ENCODE data around the gene NECAB3. TPM values are rescaled to one million over a fixed set of nuclear protein-coding genes. Genes with fewer than 3 reads are reported as not detected.
"Not testable (repeated sequence)": the region's sequence is repeated elsewhere in the genome, so short reads cannot be mapped to it uniquely, and the experiment has no call there.

The NECAB3 gene
- total and polyA plus RNA-seq, 3 experiments from 2014 or later = 2.7 to 20.6 (median 19.0) TPM

- H3K36me3 Mint-ChIP-seq = peaks cover 4 to 74% (median 23%) of the 10 kb centered on the region in 3 donors
- DNase-seq = no peak
- Histone ChIP-seq H3K4me1 (ENCODE audit: insufficient read depth, low read length) (no peaks in the 10 kb centered on the region), H3K9me3 (ENCODE audit: low read length) (no peaks in the 10 kb centered on the region), H3K36me3 (ENCODE audit: insufficient read depth, low read length) (peaks cover 25% of the 10 kb centered on the region), H3K27me3 (ENCODE audit: insufficient read depth, low read length, poor library complexity, severe bottlenecking) (no peaks in the 10 kb centered on the region), H3K4me3 (ENCODE audit: low read length) (no peak overlapping the region), H3K27ac (ENCODE audit: low read depth, low read length) (no peak overlapping the region)
- no peak overlapping the region for H3K4me3 Mint-ChIP-seq
- no peaks in the 10 kb centered on the region for H3K9me3 Mint-ChIP-seq
- POLR2A ChIA-PET = interaction anchor here (0.6 kb wide), 1 partner anchor 134 kb away, joined by 8 read pairs; no protein-coding TSS in a partner anchor
- peaks cover 7 to 9% (median 8%) of the 10 kb centered on the region in 3 donors for H3K4me1 Mint-ChIP-seq
- H3K27ac Mint-ChIP-seq = peak overlapping the region in 5 of 8 donors; percentile 15 to 81 (median 51)
- CTCF ChIA-PET = interaction anchor here (1.0 kb wide), 1 partner anchor 10 kb away, joined by 3 read pairs; no protein-coding TSS in a partner anchor
- H3K27me3 Mint-ChIP-seq = no peaks in the 10 kb centered on the region
These were observed 37.5 kb downstream of the NECAB3 start for GRCh38 chr20:33636776-33637175.

GRCh38 chr20:33635341-33635740 lies 38.9 kb downstream of the NECAB3 start:
- no peak for DNase-seq
- POLR2A ChIA-PET = no interaction called here
- H3K27ac Mint-ChIP-seq = peak overlapping the region in 2 of 8 donors; percentile 47 to 82
- H3K36me3 Mint-ChIP-seq = peaks cover 8 to 75% (median 29%) of the 10 kb centered on the region in 3 donors
- CTCF ChIA-PET = interaction anchor here (0.7 kb wide), 1 partner anchor 145 kb away, joined by 3 read pairs; the partner anchor contains the start of gene CBFA2T2
- no peaks in the 10 kb centered on the region for H3K27me3 Mint-ChIP-seq
- Histone ChIP-seq H3K4me1 (ENCODE audit: insufficient read depth, low read length) (no peaks in the 10 kb centered on the region), H3K4me3 (ENCODE audit: low read length) (no peak overlapping the region), H3K36me3 (ENCODE audit: insufficient read depth, low read length) (peaks cover 28% of the 10 kb centered on the region), H3K27ac (ENCODE audit: low read depth, low read length) (no peak overlapping the region), H3K9me3 (ENCODE audit: low read length) (no peaks in the 10 kb centered on the region), H3K27me3 (ENCODE audit: insufficient read depth, low read length, poor library complexity, severe bottlenecking) (no peaks in the 10 kb centered on the region)
- no peak overlapping the region for H3K4me3 Mint-ChIP-seq
- no peaks in the 10 kb centered on the region for H3K9me3 Mint-ChIP-seq
- H3K4me1 Mint-ChIP-seq = peaks cover 8 to 11% (median 9%) of the 10 kb centered on the region in 3 donors

GRCh38 chr20:33631910-33632309 lies 42.3 kb downstream of the NECAB3 start:
- H3K4me1 ChIP-seq (ENCODE audit: insufficient read depth, low read length); H3K9me3 Mint-ChIP-seq; H3K4me3 ChIP-seq (ENCODE audit: low read length); H3K9me3 ChIP-seq (ENCODE audit: low read length); H3K27ac Mint-ChIP-seq; H3K27me3 Mint-ChIP-seq; POLR2A ChIA-PET; H3K27me3 ChIP-seq (ENCODE audit: insufficient read depth, low read length, poor library complexity, severe bottlenecking); H3K4me3 Mint-ChIP-seq; H3K27ac ChIP-seq (ENCODE audit: low read depth, low read length); DNase-seq: not testable (repeated sequence)
- Mint-ChIP-seq H3K36me3 (peaks cover 26 to 78% (median 32%) of the 10 kb centered on the region in 3 donors), H3K4me1 (peaks cover 8 to 16% (median 9%) of the 10 kb centered on the region in 3 donors)
- peaks cover 34% of the 10 kb centered on the region for H3K36me3 ChIP-seq (ENCODE audit: insufficient read depth, low read length)
- CTCF ChIA-PET = interaction anchor here (1.4 kb wide), 1 partner anchor 36 kb away, joined by 5 read pairs; no protein-coding TSS in a partner anchor

- no peaks in the 10 kb centered on the region for H3K27me3 Mint-ChIP-seq
- POLR2A ChIA-PET = no interaction called here
These were observed 43.7 kb downstream of the NECAB3 start for GRCh38 chr20:33630507-33630906.

GRCh38 chr20:33629979-33630378 lies 44.2 kb downstream of the NECAB3 start:
- H3K27me3 Mint-ChIP-seq = no peaks in the 10 kb centered on the region
- peaks cover 18 to 35% (median 26%) of the 10 kb centered on the region in 3 donors for H3K4me1 Mint-ChIP-seq
- Histone ChIP-seq H3K27ac (ENCODE audit: low read depth, low read length) (no peak overlapping the region), H3K36me3 (ENCODE audit: insufficient read depth, low read length) (peaks cover 30% of the 10 kb centered on the region), H3K9me3 (ENCODE audit: low read length) (no peaks in the 10 kb centered on the region), H3K4me1 (ENCODE audit: insufficient read depth, low read length) (peaks cover 4% of the 10 kb centered on the region), H3K4me3 (ENCODE audit: low read length) (no peak overlapping the region), H3K27me3 (ENCODE audit: insufficient read depth, low read length, poor library complexity, severe bottlenecking) (no peaks in the 10 kb centered on the region)
- peak overlapping the region in 4 of 8 donors; percentile 37 to 76 (median 51) for H3K27ac Mint-ChIP-seq
- POLR2A ChIA-PET = no interaction called here
- peaks cover 28 to 84% (median 33%) of the 10 kb centered on the region in 3 donors for H3K36me3 Mint-ChIP-seq
- CTCF ChIA-PET = no interaction called here
- no peaks in the 10 kb centered on the region for H3K9me3 Mint-ChIP-seq
- DNase-seq = no peak
- no peak overlapping the region for H3K4me3 Mint-ChIP-seq

More at GRCh38 chr20:33630507-33630906, 43.7 kb downstream of the NECAB3 start:
- Mint-ChIP-seq H3K36me3 (peaks cover 28 to 81% (median 33%) of the 10 kb centered on the region in 3 donors), H3K9me3 (no peaks in the 10 kb centered on the region), H3K4me1 (peaks cover 13 to 30% (median 21%) of the 10 kb centered on the region in 3 donors), H3K27ac (peak overlapping the region in 4 of 8 donors; percentile 29 to 76 (median 35)), H3K4me3 (no peak overlapping the region)
- no peaks in the 10 kb centered on the region for H3K27me3 ChIP-seq (ENCODE audit: insufficient read depth, low read length, poor library complexity, severe bottlenecking)
- no peak overlapping the region for H3K4me3 ChIP-seq (ENCODE audit: low read length)
- CTCF ChIA-PET = no interaction called here
- H3K27ac ChIP-seq (ENCODE audit: low read depth, low read length) = no peak overlapping the region
- no peaks in the 10 kb centered on the region for H3K9me3 ChIP-seq (ENCODE audit: low read length)
- no peak for DNase-seq
- no peaks in the 10 kb centered on the region for H3K4me1 ChIP-seq (ENCODE audit: insufficient read depth, low read length)
- H3K36me3 ChIP-seq (ENCODE audit: insufficient read depth, low read length) = peaks cover 30% of the 10 kb centered on the region

GRCh38 chr20:33629533-33629932 lies 44.7 kb downstream of the NECAB3 start:
- no peaks in the 10 kb centered on the region for H3K27me3 ChIP-seq (ENCODE audit: insufficient read depth, low read length, poor library complexity, severe bottlenecking)
- ChIA-PET CTCF (no interaction called here), POLR2A (no interaction called here)
- Mint-ChIP-seq H3K27ac (peak overlapping the region in 4 of 8 donors; percentile 5 to 51 (median 44)), H3K9me3 (no peaks in the 10 kb centered on the region), H3K36me3 (peaks cover 31 to 83% (median 34%) of the 10 kb centered on the region in 3 donors), H3K4me3 (no peak overlapping the region), H3K4me1 (peaks cover 20 to 40% (median 31%) of the 10 kb centered on the region in 3 donors), H3K27me3 (no peaks in the 10 kb centered on the region)
- H3K27ac ChIP-seq (ENCODE audit: low read depth, low read length) = no peak overlapping the region
- DNase-seq = no peak
- no peak overlapping the region for H3K4me3 ChIP-seq (ENCODE audit: low read length)
- no peaks in the 10 kb centered on the region for H3K9me3 ChIP-seq (ENCODE audit: low read length)
- H3K36me3 ChIP-seq (ENCODE audit: insufficient read depth, low read length) = peaks cover 30% of the 10 kb centered on the region
- H3K4me1 ChIP-seq (ENCODE audit: insufficient read depth, low read length) = peaks cover 9% of the 10 kb centered on the region

GRCh38 chr20:33627577-33628216 lies 46.5 kb downstream of the NECAB3 start:
- H3K4me1 Mint-ChIP-seq = peaks cover 30 to 51% (median 39%) of the 10 kb centered on the region in 3 donors
- ChIA-PET CTCF (interaction anchor here (1.4 kb wide), 1 partner anchor 9 kb away, joined by 3 read pairs; no protein-coding TSS in a partner anchor), POLR2A (no interaction called here)
- H3K4me3 Mint-ChIP-seq = no peak overlapping the region
- no peaks in the 10 kb centered on the region for H3K9me3 Mint-ChIP-seq
- H3K36me3 ChIP-seq (ENCODE audit: insufficient read depth, low read length) = peaks cover 36% of the 10 kb centered on the region
- H3K27ac ChIP-seq (ENCODE audit: low read depth, low read length) = no peak overlapping the region
- H3K36me3 Mint-ChIP-seq = peaks cover 35 to 89% (median 39%) of the 10 kb centered on the region in 3 donors
- no peaks in the 10 kb centered on the region for H3K27me3 ChIP-seq (ENCODE audit: insufficient read depth, low read length, poor library complexity, severe bottlenecking)
- no peaks in the 10 kb centered on the region for H3K9me3 ChIP-seq (ENCODE audit: low read length)
- peak overlapping the region in 4 of 8 donors; percentile 33 to 94 (median 58) for H3K27ac Mint-ChIP-seq
- H3K27me3 Mint-ChIP-seq = no peaks in the 10 kb centered on the region
- peaks cover 26% of the 10 kb centered on the region for H3K4me1 ChIP-seq (ENCODE audit: insufficient read depth, low read length)
- H3K4me3 ChIP-seq (ENCODE audit: low read length) = no peak overlapping the region
- DNase-seq = no peak

- Histone ChIP-seq H3K27me3 (ENCODE audit: insufficient read depth, low read length, poor library complexity, severe bottlenecking) (no peaks in the 10 kb centered on the region), H3K4me3 (ENCODE audit: low read length) (no peak overlapping the region), H3K9me3 (ENCODE audit: low read length) (no peaks in the 10 kb centered on the region), H3K4me1 (ENCODE audit: insufficient read depth, low read length) (peaks cover 26% of the 10 kb centered on the region), H3K27ac (ENCODE audit: low read depth, low read length) (no peak overlapping the region), H3K36me3 (ENCODE audit: insufficient read depth, low read length) (peaks cover 29% of the 10 kb centered on the region)
- no peak for DNase-seq
- H3K27me3 Mint-ChIP-seq = no peaks in the 10 kb centered on the region
- ChIA-PET POLR2A (no interaction called here), CTCF (interaction anchor here (0.9 to 1.4 kb wide), 2 partner anchors 10 to 38 kb away, joined by 3 read pairs; no protein-coding TSS in a partner anchor)
- H3K36me3 Mint-ChIP-seq = peaks cover 35 to 88% (median 35%) of the 10 kb centered on the region in 3 donors
- peak overlapping the region in 5 of 7 donors; percentile 8 to 54 (median 40) for H3K4me3 Mint-ChIP-seq
- peaks cover 38 to 56% (median 48%) of the 10 kb centered on the region in 3 donors for H3K4me1 Mint-ChIP-seq
- H3K9me3 Mint-ChIP-seq = no peaks in the 10 kb centered on the region
- H3K27ac Mint-ChIP-seq = peak overlapping the region in 7 of 8 donors; percentile 52 to 95 (median 82)
These were observed 48.0 kb downstream of the NECAB3 start for GRCh38 chr20:33626190-33626589.

All from CD8-positive, alpha-beta memory T cell (primary cell).